ENCODE measurements around the gene PLSCR4. TPM values are rescaled to one million over a fixed set of nuclear protein-coding genes. Genes with fewer than 3 reads are reported as not detected.

Gene PLSCR4
- total RNA-seq, 1 donor from 2014 or later, result 1.0 TPM

DNA sequence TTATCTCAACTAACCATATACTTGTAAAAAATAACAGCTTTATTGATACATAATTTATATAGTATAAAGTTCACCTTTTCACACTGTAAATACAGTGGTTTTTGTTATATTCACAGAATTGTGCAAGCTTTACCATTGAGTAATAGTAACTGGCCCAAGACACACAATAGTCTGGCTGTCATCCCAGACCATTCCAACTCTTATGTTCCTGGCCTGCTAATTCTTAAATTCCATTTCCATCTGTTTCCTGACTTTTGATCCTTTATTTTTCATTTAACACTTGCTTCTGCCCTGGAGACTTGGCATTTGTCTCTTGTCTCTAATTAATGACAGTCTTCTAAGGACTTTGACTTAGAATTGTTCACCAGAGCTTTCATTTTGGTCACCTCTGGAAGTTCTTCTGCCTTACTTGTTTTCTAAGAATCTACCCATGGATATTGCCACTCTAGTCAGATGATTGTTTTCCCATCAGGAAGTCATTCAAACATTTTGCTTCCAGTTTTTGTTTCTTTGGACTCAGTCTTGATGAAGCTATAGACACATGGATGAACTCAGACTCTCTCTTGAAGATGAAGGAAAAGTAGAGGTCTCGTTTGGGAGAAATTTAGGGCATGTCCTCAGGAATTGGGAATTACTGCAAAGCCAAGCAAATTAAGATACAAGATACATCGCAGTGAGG, 27.2 kb upstream of the PLSCR4 start:
- Mint-ChIP-seq H3K36me3 (no peaks in the 10 kb centered on the region), H3K27ac (no peak overlapping the region), H3K9me3 (no peaks in the 10 kb centered on the region), H3K4me3 (no peak overlapping the region), H3K27me3 (ENCODE audit: insufficient read depth, low read depth) (no peaks in the 10 kb centered on the region), H3K4me1 (no peaks in the 10 kb centered on the region)
- Histone ChIP-seq H3K9ac (no peak overlapping the region), H3K36me3 (no peaks in the 10 kb centered on the region), H3K4me1 (no peaks in the 10 kb centered on the region), H4K20me1 (ENCODE audit: low read depth) (no peaks in the 10 kb centered on the region), H3K4me2 (no peak overlapping the region), H3K27me3 (no peaks in the 10 kb centered on the region), H3K9me3 (ENCODE audit: low read depth) (no peaks in the 10 kb centered on the region), H3K4me3 (no peak overlapping the region), H3F3A (ENCODE audit: low read depth) (no peaks in the 10 kb centered on the region), H2AFZ (replicated peaks) (no peak overlapping the region), H3K79me2 (ENCODE audit: low read depth) (no peaks in the 10 kb centered on the region), H3K27ac (no peak overlapping the region)
- no peak for DNase-seq (ENCODE audit: low spot score)
- TF ChIP-seq EZH2 (IDR thresholded peaks at IDR 0.05) (no peak), EZH2phosphoT487 (IDR thresholded peaks at IDR 0.05) (no peak)
- TF ChIP-seq, protein P1, sequence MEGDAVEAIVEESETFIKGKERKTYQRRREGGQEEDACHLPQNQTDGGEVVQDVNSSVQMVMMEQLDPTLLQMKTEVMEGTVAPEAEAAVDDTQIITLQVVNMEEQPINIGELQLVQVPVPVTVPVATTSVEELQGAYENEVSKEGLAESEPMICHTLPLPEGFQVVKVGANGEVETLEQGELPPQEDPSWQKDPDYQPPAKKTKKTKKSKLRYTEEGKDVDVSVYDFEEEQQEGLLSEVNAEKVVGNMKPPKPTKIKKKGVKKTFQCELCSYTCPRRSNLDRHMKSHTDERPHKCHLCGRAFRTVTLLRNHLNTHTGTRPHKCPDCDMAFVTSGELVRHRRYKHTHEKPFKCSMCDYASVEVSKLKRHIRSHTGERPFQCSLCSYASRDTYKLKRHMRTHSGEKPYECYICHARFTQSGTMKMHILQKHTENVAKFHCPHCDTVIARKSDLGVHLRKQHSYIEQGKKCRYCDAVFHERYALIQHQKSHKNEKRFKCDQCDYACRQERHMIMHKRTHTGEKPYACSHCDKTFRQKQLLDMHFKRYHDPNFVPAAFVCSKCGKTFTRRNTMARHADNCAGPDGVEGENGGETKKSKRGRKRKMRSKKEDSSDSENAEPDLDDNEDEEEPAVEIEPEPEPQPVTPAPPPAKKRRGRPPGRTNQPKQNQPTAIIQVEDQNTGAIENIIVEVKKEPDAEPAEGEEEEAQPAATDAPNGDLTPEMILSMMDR (IDR thresholded peaks at IDR 0.05), result no peak

DNA sequence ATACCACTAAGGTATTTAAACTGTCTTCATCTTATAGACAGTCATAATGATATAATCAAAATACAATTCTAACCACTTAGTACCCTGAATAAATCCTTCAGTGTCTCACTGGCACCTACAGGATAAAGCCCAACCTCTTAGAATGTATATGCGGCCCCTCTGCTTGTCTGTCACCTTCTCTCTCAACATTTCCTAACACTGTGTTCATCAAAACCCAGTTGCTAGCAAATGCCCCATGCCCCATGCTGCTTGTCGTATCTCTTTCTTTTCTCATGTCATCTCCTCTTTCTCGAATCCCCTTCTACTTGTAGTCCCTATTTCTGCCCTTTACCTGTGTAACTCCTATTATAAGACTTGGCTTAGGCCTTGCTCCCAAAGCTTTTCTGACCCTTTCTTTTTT, 24.6 kb upstream of the PLSCR4 start:
- no peaks in the 10 kb centered on the region for H3K27me3 Mint-ChIP-seq (ENCODE audit: insufficient read depth, low read depth)

DNA sequence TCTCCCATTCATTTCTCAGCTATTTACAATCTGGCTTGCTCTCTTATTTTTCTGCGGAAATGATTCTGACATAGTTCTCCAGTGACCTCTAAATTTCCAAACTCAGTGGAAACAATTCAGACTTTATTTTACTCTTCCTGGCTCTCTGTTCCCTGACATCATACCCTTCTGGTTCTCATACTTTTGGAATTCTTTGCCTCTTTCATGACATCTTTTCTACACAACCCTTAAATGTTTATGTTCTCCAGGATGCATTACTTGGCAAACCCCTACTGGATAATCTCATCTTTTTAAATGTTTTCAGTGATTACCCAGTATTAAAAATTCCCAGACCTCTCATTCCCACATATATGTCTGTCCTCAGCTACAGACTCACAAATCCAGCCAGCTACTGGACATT, 23.9 kb upstream of the PLSCR4 start:
- H3K27me3 ChIP-seq, result no peaks in the 10 kb centered on the region
- Mint-ChIP-seq H3K36me3 (no peaks in the 10 kb centered on the region), H3K4me1 (no peaks in the 10 kb centered on the region), H3K27me3 (ENCODE audit: insufficient read depth, low read depth) (no peaks in the 10 kb centered on the region), H3K4me3 (no peak overlapping the region), H3K9me3 (peaks cover 4% of the 10 kb centered on the region), H3K27ac (no peak overlapping the region)
- TF ChIP-seq, protein P1 (IDR thresholded peaks at IDR 0.05), result no peak
- TF ChIP-seq EZH2 (IDR thresholded peaks at IDR 0.05), result no peak
- no peak for TF ChIP-seq EZH2phosphoT487 (IDR thresholded peaks at IDR 0.05)
- no peaks in the 10 kb centered on the region for H3K4me1 ChIP-seq
- no peak for DNase-seq (ENCODE audit: low spot score)
- H3K36me3 ChIP-seq, result no peaks in the 10 kb centered on the region
- H3F3A ChIP-seq (ENCODE audit: low read depth), result no peaks in the 10 kb centered on the region
- H3K4me2 ChIP-seq, result no peak overlapping the region
- H2AFZ ChIP-seq (replicated peaks), result no peak overlapping the region
- H3K79me2 ChIP-seq (ENCODE audit: low read depth), result no peaks in the 10 kb centered on the region
- no peak overlapping the region for H3K4me3 ChIP-seq
- H3K27ac ChIP-seq, result no peak overlapping the region
- H3K9me3 ChIP-seq (ENCODE audit: low read depth), result no peaks in the 10 kb centered on the region
- H3K9ac ChIP-seq, result no peak overlapping the region
- no peaks in the 10 kb centered on the region for H4K20me1 ChIP-seq (ENCODE audit: low read depth)

More for the DNA sequence above, 24.6 kb upstream of the PLSCR4 start:
- no peak overlapping the region for H3K9ac ChIP-seq
- Mint-ChIP-seq H3K27ac (no peak overlapping the region), H3K4me3 (no peak overlapping the region), H3K4me1 (no peaks in the 10 kb centered on the region), H3K9me3 (peaks cover 3% of the 10 kb centered on the region), H3K36me3 (no peaks in the 10 kb centered on the region)
- no peaks in the 10 kb centered on the region for H3K79me2 ChIP-seq (ENCODE audit: low read depth)
- DNase-seq (ENCODE audit: low spot score), result no peak
- H3K4me2 ChIP-seq, result no peak overlapping the region
- no peaks in the 10 kb centered on the region for H3F3A ChIP-seq (ENCODE audit: low read depth)
- no peaks in the 10 kb centered on the region for H3K36me3 ChIP-seq
- H3K4me1 ChIP-seq, result no peaks in the 10 kb centered on the region
- peak overlapping the region; percentile 34 for H2AFZ ChIP-seq (replicated peaks)
- H4K20me1 ChIP-seq (ENCODE audit: low read depth), result no peaks in the 10 kb centered on the region
- no peaks in the 10 kb centered on the region for H3K9me3 ChIP-seq (ENCODE audit: low read depth)
- no peaks in the 10 kb centered on the region for H3K27me3 ChIP-seq
- no peak overlapping the region for H3K4me3 ChIP-seq
- TF ChIP-seq EZH2phosphoT487 (IDR thresholded peaks at IDR 0.05), result no peak
- TF ChIP-seq, protein P1 (IDR thresholded peaks at IDR 0.05), result no peak
- TF ChIP-seq EZH2 (IDR thresholded peaks at IDR 0.05), result no peak
- H3K27ac ChIP-seq, result no peak overlapping the region
